B cell (primary cell): Measurements from ENCODE around the gene RMND1.

Experiments
- EZH2 ChIP-seq: IDR thresholded peaks from 2 replicates; pipeline ENCODE4 v1.6.1; 2012; ENCODE audit warnings: borderline replicate concordance, low read depth, mild to moderate bottlenecking, moderate library complexity, low read length; ENCODE audit not compliant: insufficient read depth, poor library complexity, severe bottlenecking
- TF ChIP-seq, protein P1 (sequence below): fragments of 200-600 bp; IDR thresholded peaks from one replicate; pipeline ENCODE4 v1.8.0; 2022; ENCODE audit warnings: antibody characterized with exemption, mild to moderate bottlenecking

DNA sequence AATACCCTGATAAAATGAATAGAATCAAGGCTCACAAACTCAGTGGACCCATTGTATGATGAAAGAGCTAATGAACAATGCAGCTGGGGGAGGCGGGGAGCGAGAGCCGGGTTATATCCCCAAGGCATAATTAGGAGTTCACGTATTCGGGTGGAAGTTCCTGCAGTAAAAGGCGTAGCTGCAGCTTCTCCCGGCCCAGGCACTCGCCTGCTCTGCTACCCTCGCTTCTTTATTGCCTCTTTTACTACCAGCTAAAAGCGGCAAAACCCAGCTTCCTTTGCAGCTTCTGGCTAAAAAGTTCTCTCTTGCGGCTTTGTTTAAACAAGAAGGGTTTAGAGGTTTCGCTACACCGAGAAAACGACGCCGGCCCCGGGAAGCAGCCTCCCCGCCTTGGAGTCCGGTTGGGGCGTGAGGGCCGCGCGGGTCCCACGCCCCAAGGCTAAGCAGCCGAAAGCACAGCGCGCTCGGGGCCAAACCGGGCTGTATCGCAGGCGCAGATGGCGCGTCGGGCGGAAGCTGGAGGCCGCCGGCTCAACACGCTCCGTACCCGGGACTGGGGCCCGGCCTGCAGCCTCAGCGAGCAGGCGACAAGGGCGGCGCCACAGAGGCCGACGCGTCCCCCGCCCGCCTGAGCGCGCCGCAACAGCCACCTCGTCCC lies 62.2 kb downstream of the RMND1 start:
- TF ChIP-seq, protein P1, sequence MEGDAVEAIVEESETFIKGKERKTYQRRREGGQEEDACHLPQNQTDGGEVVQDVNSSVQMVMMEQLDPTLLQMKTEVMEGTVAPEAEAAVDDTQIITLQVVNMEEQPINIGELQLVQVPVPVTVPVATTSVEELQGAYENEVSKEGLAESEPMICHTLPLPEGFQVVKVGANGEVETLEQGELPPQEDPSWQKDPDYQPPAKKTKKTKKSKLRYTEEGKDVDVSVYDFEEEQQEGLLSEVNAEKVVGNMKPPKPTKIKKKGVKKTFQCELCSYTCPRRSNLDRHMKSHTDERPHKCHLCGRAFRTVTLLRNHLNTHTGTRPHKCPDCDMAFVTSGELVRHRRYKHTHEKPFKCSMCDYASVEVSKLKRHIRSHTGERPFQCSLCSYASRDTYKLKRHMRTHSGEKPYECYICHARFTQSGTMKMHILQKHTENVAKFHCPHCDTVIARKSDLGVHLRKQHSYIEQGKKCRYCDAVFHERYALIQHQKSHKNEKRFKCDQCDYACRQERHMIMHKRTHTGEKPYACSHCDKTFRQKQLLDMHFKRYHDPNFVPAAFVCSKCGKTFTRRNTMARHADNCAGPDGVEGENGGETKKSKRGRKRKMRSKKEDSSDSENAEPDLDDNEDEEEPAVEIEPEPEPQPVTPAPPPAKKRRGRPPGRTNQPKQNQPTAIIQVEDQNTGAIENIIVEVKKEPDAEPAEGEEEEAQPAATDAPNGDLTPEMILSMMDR, result no peak
- TF ChIP-seq EZH2, result no peak
